HEK293T (cell line): ENCODE results near the gene PECR.

ENCODE experiments used
- ARNT ChIP-seq: fragments of 450-650 bp; IDR thresholded peaks from 2 replicates; pipeline ENCODE4 v1.6.1; 2017; ENCODE audit warnings: mild to moderate bottlenecking
- BHLHE40 ChIP-seq: fragments of 450-650 bp; IDR thresholded peaks from 2 replicates; pipeline ENCODE4 v1.6.1; 2016; ENCODE audit warnings: mild to moderate bottlenecking, moderate library complexity, borderline replicate concordance
- CTBP1 ChIP-seq: fragments of 450-650 bp; IDR thresholded peaks from 2 replicates; pipeline ENCODE4 v1.6.1; 2016; ENCODE audit warnings: borderline replicate concordance
- ELF4 ChIP-seq: fragments of 450-650 bp; IDR thresholded peaks from 2 replicates; pipeline ENCODE4 v1.6.1; 2017; ENCODE audit warnings: antibody characterized with exemption
- FOXK2 ChIP-seq: fragments of 450-650 bp; IDR thresholded peaks from 2 replicates; pipeline ENCODE4 v1.6.1; 2016; ENCODE audit warnings: mild to moderate bottlenecking
- FOXM1 ChIP-seq: fragments of 450-650 bp; IDR thresholded peaks from 2 replicates; pipeline ENCODE4 v1.6.1; 2017; ENCODE audit warnings: mild to moderate bottlenecking, borderline replicate concordance
- HDGF ChIP-seq: fragments of 450-650 bp; IDR thresholded peaks from 2 replicates; pipeline ENCODE4 v1.6.1; 2017; ENCODE audit warnings: antibody characterized with exemption, borderline replicate concordance
- NFRKB ChIP-seq: fragments of 450-650 bp; IDR thresholded peaks from 2 replicates; pipeline ENCODE4 v1.6.1; 2016; ENCODE audit warnings: mild to moderate bottlenecking, moderate library complexity
- PKNOX1 ChIP-seq: fragments of 450-650 bp; IDR thresholded peaks from 2 replicates; pipeline ENCODE4 v1.6.1; 2016
- SP1 ChIP-seq: fragments of 450-650 bp; IDR thresholded peaks from 2 replicates; pipeline ENCODE4 v1.6.1; 2017
- SUZ12 ChIP-seq: fragments of 450-650 bp; IDR thresholded peaks from 2 replicates; pipeline ENCODE4 v1.6.1; 2016; ENCODE audit warnings: mild to moderate bottlenecking
- TARDBP ChIP-seq: fragments of 450-650 bp; IDR thresholded peaks from 2 replicates; pipeline ENCODE4 v1.6.1; 2016
- ZNF384 ChIP-seq: fragments of 450-650 bp; IDR thresholded peaks from 2 replicates; pipeline ENCODE4 v1.6.1; 2016

GRCh38 chr2:216110620-216111019 lies 29.0 kb upstream of the PECR start:
- TF ChIP-seq CTBP1 (no peak), FOXK2 (no peak), SP1 (no peak), NFRKB (no peak), ELF4 (no peak), TARDBP (no peak), BHLHE40 (no peak), FOXM1 (no peak), PKNOX1 (no peak), ZNF384 (no peak), SUZ12 (no peak), ARNT (no peak), HDGF (no peak)
